Ectodermal cell (in vitro differentiated cells): Measurements from ENCODE around the gene EFCAB11. TPM values are rescaled to one million over a fixed set of nuclear protein-coding genes. Genes with fewer than 3 reads are reported as not detected.
A peak's percentile ranks its signal among the peaks of the same experiment; 100 is the strongest.

Source experiments
- H3K27ac ChIP-seq: 2 replicates; pipeline ENCODE4 v1.7.0; 2013; ENCODE audit warnings: mild to moderate bottlenecking, low read depth, low read length; ENCODE audit not compliant: insufficient read depth, poor library complexity, severe bottlenecking
- H3K27me3 ChIP-seq: 2 replicates; pipeline ENCODE4 v1.7.0; 2013; ENCODE audit warnings: mild to moderate bottlenecking, low read length; ENCODE audit not compliant: insufficient read depth, control insufficient read depth, poor library complexity, severe bottlenecking
- H3K36me3 ChIP-seq: one replicate; pipeline ENCODE4 v1.7.0; 2013; ENCODE audit warnings: low read length; ENCODE audit not compliant: control insufficient read depth, insufficient read depth
- H3K4me1 ChIP-seq: one replicate; pipeline ENCODE4 v1.7.0; 2013; ENCODE audit warnings: low read length; ENCODE audit not compliant: control insufficient read depth, insufficient read depth
- H3K4me3 ChIP-seq: 2 replicates; pipeline ENCODE4 v1.7.0; 2013; ENCODE audit warnings: low read depth, low read length, control low read depth; ENCODE audit not compliant: insufficient read depth
- H3K9me3 ChIP-seq: 2 replicates; pipeline ENCODE4 v1.7.0; 2013; ENCODE audit warnings: mild to moderate bottlenecking, low read length, moderate library complexity; ENCODE audit not compliant: control insufficient read depth
- WGBS, 2 experiments: methylation state at CpG; one replicate each; pipeline ENCODE4 v1.1.7; 2013; ENCODE audit warnings: missing lambda C conversion rate in 2 of 2; 5-methylcytosine and 5-hydroxymethylcytosine counted together
- polyA plus RNA-seq, 4 experiments: library from polyadenylated mRNA; stranded (reverse); fragments of 50-300 nt; gene quantifications; one replicate each; pipeline ENCODE4 v1.2.3, GENCODE V29; 2013

The EFCAB11 gene, protein sequence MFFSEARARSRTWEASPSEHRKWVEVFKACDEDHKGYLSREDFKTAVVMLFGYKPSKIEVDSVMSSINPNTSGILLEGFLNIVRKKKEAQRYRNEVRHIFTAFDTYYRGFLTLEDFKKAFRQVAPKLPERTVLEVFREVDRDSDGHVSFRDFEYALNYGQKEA
- polyA plus RNA-seq (2013, experiment 1 of 4) = 23.4 TPM
- polyA plus RNA-seq (2013, experiment 2 of 4) = 30.1 TPM
- 23.8 TPM for polyA plus RNA-seq (2013, experiment 3 of 4)
- polyA plus RNA-seq (2013, experiment 4 of 4) = 20.5 TPM

DNA sequence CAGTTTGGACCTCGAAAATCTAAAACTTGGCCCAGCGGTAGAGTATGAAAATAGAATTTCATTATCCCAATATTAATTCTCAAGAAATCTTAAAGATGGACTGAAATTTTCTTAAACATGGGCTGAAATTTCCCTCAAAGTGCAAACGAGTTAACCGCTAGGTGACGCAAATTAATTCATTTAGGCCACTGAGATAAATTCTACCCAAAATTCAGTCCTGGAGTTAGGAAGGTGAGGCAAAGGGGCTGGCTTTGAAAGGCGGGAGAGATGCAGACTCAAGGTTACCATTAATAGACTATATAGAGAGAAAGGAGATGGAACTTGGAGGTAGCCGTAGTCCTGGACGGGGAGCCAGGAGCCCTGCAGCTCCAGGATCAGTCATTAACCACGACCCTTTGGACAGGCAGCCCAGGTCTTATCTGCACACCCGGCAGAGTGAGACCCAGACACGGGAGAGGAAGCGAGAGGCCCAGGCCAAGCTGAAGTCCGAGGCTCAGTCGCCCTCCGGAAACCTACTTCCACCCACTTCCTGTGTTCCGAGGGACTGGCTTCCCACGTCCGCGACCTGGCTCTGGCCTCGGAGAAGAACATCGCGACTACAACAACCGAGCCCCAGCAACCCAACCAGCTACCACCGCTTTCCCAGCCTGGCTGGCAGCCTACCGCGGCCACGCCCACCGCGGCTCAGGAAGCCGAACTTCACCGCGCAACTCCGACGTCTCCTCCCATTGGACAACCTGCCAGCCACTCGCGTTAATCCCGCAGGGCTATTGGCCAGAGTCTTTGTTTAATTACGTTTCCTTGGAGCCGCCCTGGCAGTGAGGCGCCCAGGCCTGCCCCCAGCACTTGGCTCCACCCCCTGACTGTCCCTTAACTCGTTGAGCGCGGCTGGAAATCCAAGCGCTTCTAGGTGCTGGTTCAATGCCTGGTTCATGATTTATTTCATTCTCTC is at the start of gene EFCAB11:
TSS of gene EFCAB11 (minus strand) at position 661 of the 952 bp plus-strand sequence. CDS start at position 591, 70 bp downstream.
- H3K4me3 ChIP-seq = peak within 1 kb of the TSS; percentile 86
- H3K9me3 ChIP-seq = no peaks in the 10 kb centered on the region
- peak within 1 kb of the TSS; percentile 90 for H3K27ac ChIP-seq
- H3K36me3 ChIP-seq = peaks cover 8% of the 10 kb centered on the region
- 3 to 5% methylated on average over 43 to 44 of the region's 44 CpGs for WGBS, 2 experiments
- peaks cover 9% of the 10 kb centered on the region for H3K4me1 ChIP-seq
- H3K27me3 ChIP-seq = no peaks in the 10 kb centered on the region

DNA sequence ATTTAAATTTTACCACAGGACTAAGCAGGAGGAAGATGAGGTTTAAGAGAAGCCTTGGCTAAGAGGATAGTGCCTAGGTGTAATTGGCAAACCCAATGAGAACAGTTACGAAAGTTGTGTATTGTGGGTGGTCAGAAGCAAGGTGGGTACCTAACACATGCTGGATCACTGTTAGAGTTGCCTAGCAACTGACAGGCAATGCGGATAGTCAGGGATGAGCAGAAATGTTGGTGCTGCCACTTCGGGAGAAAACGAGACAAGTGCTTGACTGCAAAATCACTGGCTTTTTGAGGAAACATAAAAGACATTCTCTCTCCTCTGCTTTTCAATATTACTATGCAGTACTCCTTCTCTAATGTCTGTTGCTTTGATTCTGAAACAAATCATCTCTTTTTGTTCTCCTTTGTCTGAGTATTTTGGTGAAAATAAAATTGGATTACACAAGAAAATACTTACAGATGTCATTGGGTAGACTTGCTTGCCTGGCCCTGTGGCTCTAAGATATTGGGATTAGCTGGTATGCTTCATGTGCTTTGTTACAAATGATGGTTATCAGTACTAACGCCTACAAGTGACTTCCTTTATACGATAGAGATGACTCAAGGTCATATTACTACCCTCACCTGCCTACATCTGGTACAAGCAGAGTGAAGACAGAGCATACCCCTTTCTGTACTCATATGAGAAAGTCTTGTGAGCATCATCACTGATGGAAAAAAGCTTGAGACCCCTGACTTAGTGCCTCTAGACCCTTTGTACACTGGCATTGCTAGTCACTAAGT is 49.2 kb upstream of the EFCAB11 start:
- no peak overlapping the region for H3K4me3 ChIP-seq
- no peaks in the 10 kb centered on the region for H3K27me3 ChIP-seq
- 94 to 98% methylated on average over 6 of the region's 6 CpGs for WGBS, 2 experiments
- H3K4me1 ChIP-seq = no peaks in the 10 kb centered on the region
- H3K36me3 ChIP-seq = peaks cover 9% of the 10 kb centered on the region
- H3K9me3 ChIP-seq = no peaks in the 10 kb centered on the region
- no peak overlapping the region for H3K27ac ChIP-seq

DNA sequence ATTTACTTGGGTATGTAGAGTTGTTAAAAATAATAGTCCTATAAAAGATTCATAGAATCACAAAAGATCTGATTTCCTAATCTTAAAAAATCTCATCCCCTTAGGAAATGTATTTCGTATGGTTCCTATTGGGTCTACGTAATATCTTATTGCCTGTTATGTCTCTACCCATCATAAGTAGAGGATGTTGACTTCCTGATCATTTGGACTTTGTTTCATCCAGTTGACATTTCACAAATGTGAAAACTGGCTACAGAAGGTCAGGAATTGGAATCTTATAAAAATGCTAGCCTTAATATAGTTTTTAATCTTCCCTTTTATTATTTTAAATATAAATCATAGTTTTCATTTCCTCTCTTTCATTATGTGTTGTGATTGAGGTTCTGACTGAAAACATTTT is 46.4 kb upstream of the EFCAB11 start:
- H3K4me1 ChIP-seq = no peaks in the 10 kb centered on the region
- no peak overlapping the region for H3K4me3 ChIP-seq
- WGBS, 2 experiments = 90 to 93% methylated on average over 2 of the region's 2 CpGs
- peaks cover 22% of the 10 kb centered on the region for H3K36me3 ChIP-seq
- H3K27me3 ChIP-seq = no peaks in the 10 kb centered on the region
- H3K27ac ChIP-seq = no peak overlapping the region
- H3K9me3 ChIP-seq = no peaks in the 10 kb centered on the region

DNA sequence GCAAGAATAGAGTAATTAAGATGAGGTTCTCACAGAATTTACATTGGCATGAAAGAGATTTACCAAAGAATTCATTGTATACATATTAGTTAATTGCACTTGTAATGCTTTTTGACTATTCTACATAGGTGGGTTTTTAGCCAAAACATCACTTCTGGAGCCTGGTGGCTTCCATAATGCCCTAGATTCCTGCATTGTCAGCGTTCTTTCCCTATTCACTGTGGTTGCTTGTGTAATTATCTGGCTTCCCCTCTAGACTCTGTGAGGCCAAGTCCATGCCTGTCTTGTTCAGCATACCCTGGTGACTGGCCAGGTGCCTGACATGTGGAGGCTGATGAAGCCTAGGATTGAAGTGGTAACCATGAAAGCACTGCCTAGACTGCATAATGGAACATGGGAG is 42.4 kb upstream of the EFCAB11 start:
- Histone ChIP-seq H3K27me3 (no peaks in the 10 kb centered on the region), H3K4me3 (no peak overlapping the region), H3K36me3 (peaks cover 22% of the 10 kb centered on the region), H3K9me3 (no peaks in the 10 kb centered on the region), H3K4me1 (no peaks in the 10 kb centered on the region), H3K27ac (no peak overlapping the region)
- WGBS, 2 experiments = 95 to 100% methylated on average over 1 of the region's 1 CpG

DNA sequence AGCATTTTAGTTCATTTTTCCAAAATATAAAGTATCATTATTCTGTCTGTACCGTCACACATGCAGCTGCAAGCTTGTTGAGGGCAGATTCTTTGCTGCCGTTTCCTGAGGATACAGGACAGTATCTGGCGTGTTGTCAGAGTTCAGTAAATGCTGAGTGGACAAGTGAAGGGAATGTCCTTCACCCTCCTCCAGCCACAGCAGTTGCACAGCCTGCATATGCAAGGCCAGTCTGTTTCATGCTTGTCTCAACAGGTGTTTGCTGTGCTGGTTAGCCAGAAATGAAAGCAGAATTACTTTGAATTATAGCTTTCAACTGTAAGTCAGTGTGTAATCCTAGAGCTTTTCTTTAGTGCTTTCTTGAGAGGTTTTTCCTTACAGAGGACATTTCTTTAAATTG is 37.7 kb upstream of the EFCAB11 start:
- 92 to 99% methylated on average over 3 of the region's 3 CpGs for WGBS, 2 experiments
- Histone ChIP-seq H3K4me1 (no peaks in the 10 kb centered on the region), H3K4me3 (no peak overlapping the region), H3K36me3 (peaks cover 19% of the 10 kb centered on the region), H3K9me3 (no peaks in the 10 kb centered on the region), H3K27me3 (no peaks in the 10 kb centered on the region), H3K27ac (no peak overlapping the region)

DNA sequence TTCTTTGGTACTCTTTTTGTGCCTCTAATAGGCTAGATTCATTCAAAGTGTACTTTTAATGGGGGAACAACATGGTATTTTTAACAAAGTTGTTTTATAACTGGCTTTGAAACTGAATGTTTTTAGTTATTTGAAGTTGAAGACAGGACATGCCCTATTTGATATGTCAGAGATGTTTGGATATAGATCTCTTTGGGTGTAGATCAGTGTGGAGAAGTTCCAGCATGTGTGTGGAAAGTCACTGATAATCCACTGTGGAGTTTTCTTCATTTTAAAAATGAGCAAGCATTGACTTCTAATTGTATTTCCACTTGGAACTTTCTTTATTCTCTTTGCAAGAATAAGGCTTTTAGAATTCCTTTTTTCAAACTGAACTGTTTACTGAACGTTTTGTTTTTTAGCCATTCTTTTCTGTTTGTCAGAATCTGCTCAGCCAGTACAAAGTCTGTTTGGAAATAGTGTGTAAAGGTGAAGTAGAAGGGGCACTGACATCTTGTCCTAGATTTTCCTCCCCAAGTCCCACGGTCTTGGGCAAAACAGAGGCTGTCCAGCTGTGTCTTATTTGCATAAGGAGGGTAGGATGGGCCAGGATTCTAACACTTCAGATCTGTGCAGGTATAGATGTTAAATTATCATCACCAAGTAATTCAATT is 36.2 kb upstream of the EFCAB11 start:
- H3K4me3 ChIP-seq = no peak overlapping the region
- WGBS, 2 experiments = 75 to 81% methylated on average over 2 of the region's 2 CpGs
- H3K36me3 ChIP-seq = peaks cover 9% of the 10 kb centered on the region
- no peak overlapping the region for H3K27ac ChIP-seq
- no peaks in the 10 kb centered on the region for H3K9me3 ChIP-seq
- H3K27me3 ChIP-seq = no peaks in the 10 kb centered on the region
- H3K4me1 ChIP-seq = no peaks in the 10 kb centered on the region

DNA sequence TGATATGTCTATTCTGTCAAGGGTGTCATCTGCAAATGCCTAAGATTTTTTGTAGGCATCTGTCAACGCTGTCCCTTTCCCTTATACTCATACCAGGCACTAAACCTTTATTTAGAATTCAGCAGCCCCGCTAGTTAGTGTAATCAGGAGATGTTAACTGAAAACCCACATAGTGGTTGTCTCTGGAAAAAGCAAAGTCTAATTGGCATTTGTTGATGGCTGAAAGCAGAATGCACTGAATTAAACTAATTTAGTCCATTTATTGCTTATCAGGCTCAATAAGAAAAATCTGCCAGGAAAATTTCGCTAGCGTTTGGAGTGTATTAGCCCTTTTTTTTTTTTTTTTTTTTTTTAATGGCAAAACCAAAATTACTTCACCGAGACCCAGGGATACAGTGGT is 35.7 kb upstream of the EFCAB11 start:
- Histone ChIP-seq H3K4me3 (no peak overlapping the region), H3K9me3 (no peaks in the 10 kb centered on the region), H3K36me3 (peaks cover 4% of the 10 kb centered on the region), H3K27me3 (no peaks in the 10 kb centered on the region), H3K27ac (no peak overlapping the region), H3K4me1 (no peaks in the 10 kb centered on the region)
- 91 to 100% methylated on average over 4 to 5 of the region's 5 CpGs for WGBS, 2 experiments

DNA sequence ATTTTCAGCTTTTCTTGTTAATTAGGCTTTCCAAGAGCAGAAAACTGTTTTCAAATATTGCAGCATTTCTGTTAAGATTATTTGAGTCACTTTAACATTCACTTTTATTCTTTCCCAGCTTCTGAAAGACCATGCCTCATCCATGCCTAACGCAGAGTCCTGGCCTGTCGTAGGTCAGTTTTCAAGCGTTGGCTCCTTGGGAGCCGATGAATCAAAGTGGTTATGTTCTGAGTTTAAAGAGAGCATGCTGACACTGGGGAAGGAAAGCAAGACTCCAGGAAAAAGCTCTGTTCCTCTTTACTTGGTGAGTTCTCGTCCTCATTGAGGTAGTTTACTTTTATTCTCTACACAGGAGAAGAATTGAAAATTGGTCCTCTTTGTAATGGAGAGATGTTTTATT is 34.3 kb upstream of the EFCAB11 start:
- 86 to 90% methylated on average over 5 of the region's 5 CpGs for WGBS, 2 experiments
- no peaks in the 10 kb centered on the region for H3K27me3 ChIP-seq
- H3K4me1 ChIP-seq = no peaks in the 10 kb centered on the region
- peaks cover 10% of the 10 kb centered on the region for H3K36me3 ChIP-seq
- H3K27ac ChIP-seq = no peak overlapping the region
- H3K9me3 ChIP-seq = no peaks in the 10 kb centered on the region
- H3K4me3 ChIP-seq = no peak overlapping the region

DNA sequence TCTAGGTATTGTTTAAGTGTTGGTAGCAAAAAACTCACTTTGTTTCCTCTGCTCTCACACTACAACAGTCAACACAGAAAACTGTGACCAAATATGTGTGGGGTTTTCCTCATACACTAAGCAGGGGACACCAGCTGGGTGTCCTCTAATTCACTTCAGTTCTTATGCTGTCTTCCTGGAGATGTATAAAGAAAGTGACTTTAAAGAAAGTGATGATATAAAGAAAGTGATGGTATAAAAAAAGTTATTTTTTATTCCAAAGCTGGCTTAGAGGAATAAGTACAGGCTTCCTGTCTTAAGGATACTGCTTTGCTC is 32.6 kb upstream of the EFCAB11 start:
- H3K27me3 ChIP-seq = no peaks in the 10 kb centered on the region
- no peaks in the 10 kb centered on the region for H3K4me1 ChIP-seq
- no peaks in the 10 kb centered on the region for H3K9me3 ChIP-seq
- H3K4me3 ChIP-seq = no peak overlapping the region
- peaks cover 10% of the 10 kb centered on the region for H3K36me3 ChIP-seq
- no peak overlapping the region for H3K27ac ChIP-seq
